Measurements from ENCODE around the gene ANKRD39. TPM values are rescaled to one million over a fixed set of nuclear protein-coding genes. Genes with fewer than 3 reads are reported as not detected.

The ANKRD39 gene
- total and polyA plus RNA-seq, 9 of the 15 experiments (the other 6 are each of a cell fraction or from before 2014, with no cell fraction given), result 8.2 to 33.1 (median 23.8) TPM

- TF ChIP-seq ARID4B (CRISPR knock-in tag; IDR thresholded peaks at IDR 0.05), result no peak; the same call in 1 of the 2 replicates
- TF ChIP-seq GTF2B (IDR thresholded peaks at IDR 0.05; ENCODE audit: extremely low read depth, insufficient read length), result no peak
- no peak for TF ChIP-seq SNAPC5 (CRISPR knock-in tag; IDR thresholded peaks at IDR 0.05)
- TF ChIP-seq, protein P1, sequence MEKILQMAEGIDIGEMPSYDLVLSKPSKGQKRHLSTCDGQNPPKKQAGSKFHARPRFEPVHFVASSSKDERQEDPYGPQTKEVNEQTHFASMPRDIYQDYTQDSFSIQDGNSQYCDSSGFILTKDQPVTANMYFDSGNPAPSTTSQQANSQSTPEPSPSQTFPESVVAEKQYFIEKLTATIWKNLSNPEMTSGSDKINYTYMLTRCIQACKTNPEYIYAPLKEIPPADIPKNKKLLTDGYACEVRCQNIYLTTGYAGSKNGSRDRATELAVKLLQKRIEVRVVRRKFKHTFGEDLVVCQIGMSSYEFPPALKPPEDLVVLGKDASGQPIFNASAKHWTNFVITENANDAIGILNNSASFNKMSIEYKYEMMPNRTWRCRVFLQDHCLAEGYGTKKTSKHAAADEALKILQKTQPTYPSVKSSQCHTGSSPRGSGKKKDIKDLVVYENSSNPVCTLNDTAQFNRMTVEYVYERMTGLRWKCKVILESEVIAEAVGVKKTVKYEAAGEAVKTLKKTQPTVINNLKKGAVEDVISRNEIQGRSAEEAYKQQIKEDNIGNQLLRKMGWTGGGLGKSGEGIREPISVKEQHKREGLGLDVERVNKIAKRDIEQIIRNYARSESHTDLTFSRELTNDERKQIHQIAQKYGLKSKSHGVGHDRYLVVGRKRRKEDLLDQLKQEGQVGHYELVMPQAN (IDR thresholded peaks at IDR 0.05; ENCODE audit: borderline replicate concordance), result no peak
- TF ChIP-seq, protein P2, sequence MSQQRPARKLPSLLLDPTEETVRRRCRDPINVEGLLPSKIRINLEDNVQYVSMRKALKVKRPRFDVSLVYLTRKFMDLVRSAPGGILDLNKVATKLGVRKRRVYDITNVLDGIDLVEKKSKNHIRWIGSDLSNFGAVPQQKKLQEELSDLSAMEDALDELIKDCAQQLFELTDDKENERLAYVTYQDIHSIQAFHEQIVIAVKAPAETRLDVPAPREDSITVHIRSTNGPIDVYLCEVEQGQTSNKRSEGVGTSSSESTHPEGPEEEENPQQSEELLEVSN (IDR thresholded peaks at IDR 0.05; ENCODE audit: borderline replicate concordance in 1 of 2, extremely low read depth in 1 of 2, insufficient read depth in 1 of 2, insufficient read length in 1 of 2, low read depth in 1 of 2, low read length in 1 of 2, poor library complexity in 1 of 2, severe bottlenecking in 1 of 2), result peak in 1 of 2 experiments; percentile 51
- no peak for TF ChIP-seq ZNF764 (CRISPR knock-in tag; IDR thresholded peaks at IDR 0.05; ENCODE audit: low read depth)
- peak; percentile 83 for TF ChIP-seq ZBTB12 (CRISPR knock-in tag; IDR thresholded peaks at IDR 0.05)
- no peak for TF ChIP-seq ZNF175 (CRISPR knock-in tag; IDR thresholded peaks at IDR 0.05; ENCODE audit: low read depth)
- no peak for TF ChIP-seq KLF16 (IDR thresholded peaks at IDR 0.05)
Observed at GRCh38 chr2:96869822-96870625, 12.2 kb upstream of the ANKRD39 start, which contains the start of gene SEMA4C (continued).

Measured in K562 (cell line).